Measurements from ENCODE around the gene SGCA.

Gene SGCA

GRCh38 chr17:50207315-50207714 is 41.5 kb downstream of the SGCA start:
- no peak overlapping the region for H3K4me3 ChIP-seq (ENCODE audit: low read depth in 1 of 5, low read length in 5 of 5)
- H3K27ac ChIP-seq (ENCODE audit: low read depth, low read length), result no peak overlapping the region
- no peaks in the 10 kb centered on the region for H3K9me3 ChIP-seq (ENCODE audit: control insufficient read depth in 5 of 5, low read length in 5 of 5)
- peaks cover 0 to 49% (median 41%) of the 10 kb centered on the region in 5 donors for H3K4me1 ChIP-seq (ENCODE audit: control insufficient read depth in 5 of 5, insufficient read depth in 5 of 5, low read length in 5 of 5)
- no peaks in the 10 kb centered on the region for H3K36me3 ChIP-seq (ENCODE audit: control insufficient read depth in 5 of 5, insufficient read depth in 5 of 5, low read length in 5 of 5)
- peaks cover 17 to 66% (median 55%) of the 10 kb centered on the region in 5 donors for H3K27me3 ChIP-seq (ENCODE audit: control insufficient read depth in 5 of 5, insufficient read depth in 4 of 5, low read length in 5 of 5)
- H3K9ac ChIP-seq (ENCODE audit: low read length in 5 of 5), result no peak overlapping the region

- Histone ChIP-seq H3K27me3 (ENCODE audit: control insufficient read depth in 5 of 5, insufficient read depth in 4 of 5, low read length in 5 of 5) (peaks cover 12 to 64% (median 50%) of the 10 kb centered on the region in 5 donors), H3K9ac (ENCODE audit: low read length in 5 of 5) (no peak overlapping the region), H3K27ac (ENCODE audit: low read depth, low read length) (no peak overlapping the region), H3K4me3 (ENCODE audit: low read depth in 1 of 5, low read length in 5 of 5) (no peak overlapping the region), H3K4me1 (ENCODE audit: control insufficient read depth in 5 of 5, insufficient read depth in 5 of 5, low read length in 5 of 5) (peaks cover 0 to 47% (median 38%) of the 10 kb centered on the region in 5 donors), H3K36me3 (ENCODE audit: control insufficient read depth in 5 of 5, insufficient read depth in 5 of 5, low read length in 5 of 5) (no peaks in the 10 kb centered on the region), H3K9me3 (ENCODE audit: control insufficient read depth in 5 of 5, low read length in 5 of 5) (no peaks in the 10 kb centered on the region)
Measured at GRCh38 chr17:50207792-50208567, 42.2 kb downstream of the SGCA start.

- H3K36me3 ChIP-seq (ENCODE audit: control insufficient read depth in 5 of 5, insufficient read depth in 5 of 5, low read length in 5 of 5), result no peaks in the 10 kb centered on the region
- no peak overlapping the region for H3K9ac ChIP-seq (ENCODE audit: low read length in 5 of 5)
- peak overlapping the region; percentile 6 for H3K27ac ChIP-seq (ENCODE audit: low read depth, low read length)
- H3K9me3 ChIP-seq (ENCODE audit: control insufficient read depth in 5 of 5, low read length in 5 of 5), result no peaks in the 10 kb centered on the region
- H3K27me3 ChIP-seq (ENCODE audit: control insufficient read depth in 5 of 5, insufficient read depth in 4 of 5, low read length in 5 of 5), result peaks cover 12 to 59% (median 44%) of the 10 kb centered on the region in 5 donors
- no peak overlapping the region for H3K4me3 ChIP-seq (ENCODE audit: low read depth in 1 of 5, low read length in 5 of 5)
- peaks cover 0 to 45% (median 32%) of the 10 kb centered on the region in 5 donors for H3K4me1 ChIP-seq (ENCODE audit: control insufficient read depth in 5 of 5, insufficient read depth in 5 of 5, low read length in 5 of 5)
Measured at GRCh38 chr17:50208611-50209061, 42.8 kb downstream of the SGCA start.

- Histone ChIP-seq H3K4me1 (ENCODE audit: control insufficient read depth in 5 of 5, insufficient read depth in 5 of 5, low read length in 5 of 5) (peaks cover 0 to 44% (median 31%) of the 10 kb centered on the region in 5 donors), H3K36me3 (ENCODE audit: control insufficient read depth in 5 of 5, insufficient read depth in 5 of 5, low read length in 5 of 5) (no peaks in the 10 kb centered on the region), H3K27ac (ENCODE audit: low read depth, low read length) (peak overlapping the region; percentile 6), H3K9ac (ENCODE audit: low read length in 5 of 5) (no peak overlapping the region), H3K9me3 (ENCODE audit: control insufficient read depth in 5 of 5, low read length in 5 of 5) (no peaks in the 10 kb centered on the region), H3K27me3 (ENCODE audit: control insufficient read depth in 5 of 5, insufficient read depth in 4 of 5, low read length in 5 of 5) (peaks cover 12 to 54% (median 41%) of the 10 kb centered on the region in 5 donors), H3K4me3 (ENCODE audit: low read depth in 1 of 5, low read length in 5 of 5) (no peak overlapping the region)
Measured at GRCh38 chr17:50209133-50209471, 43.3 kb downstream of the SGCA start.

GRCh38 chr17:50209472-50210239 is 43.9 kb downstream of the SGCA start:
- Histone ChIP-seq H3K4me3 (ENCODE audit: low read depth in 1 of 5, low read length in 5 of 5) (peak overlapping the region in 1 of 5 donors; percentile 32), H3K4me1 (ENCODE audit: control insufficient read depth in 5 of 5, insufficient read depth in 5 of 5, low read length in 5 of 5) (peaks cover 0 to 41% (median 26%) of the 10 kb centered on the region in 5 donors), H3K9ac (ENCODE audit: low read length in 5 of 5) (peak overlapping the region in 1 of 5 donors; percentile 28), H3K36me3 (ENCODE audit: control insufficient read depth in 5 of 5, insufficient read depth in 5 of 5, low read length in 5 of 5) (no peaks in the 10 kb centered on the region), H3K9me3 (ENCODE audit: control insufficient read depth in 5 of 5, low read length in 5 of 5) (no peaks in the 10 kb centered on the region), H3K27ac (ENCODE audit: low read depth, low read length) (peak overlapping the region; percentile 58), H3K27me3 (ENCODE audit: control insufficient read depth in 5 of 5, insufficient read depth in 4 of 5, low read length in 5 of 5) (peaks cover 9 to 51% (median 37%) of the 10 kb centered on the region in 5 donors)

GRCh38 chr17:50210240-50211225 is 44.7 kb downstream of the SGCA start:
- Histone ChIP-seq H3K4me3 (ENCODE audit: low read depth in 1 of 5, low read length in 5 of 5) (peak overlapping the region in 1 of 5 donors; percentile 32), H3K9me3 (ENCODE audit: control insufficient read depth in 5 of 5, low read length in 5 of 5) (no peaks in the 10 kb centered on the region), H3K9ac (ENCODE audit: low read length in 5 of 5) (peak overlapping the region in 2 of 5 donors; percentile 8 to 28), H3K27ac (ENCODE audit: low read depth, low read length) (peak overlapping the region; percentile 58), H3K4me1 (ENCODE audit: control insufficient read depth in 5 of 5, insufficient read depth in 5 of 5, low read length in 5 of 5) (peaks cover 0 to 39% (median 19%) of the 10 kb centered on the region in 5 donors), H3K36me3 (ENCODE audit: control insufficient read depth in 5 of 5, insufficient read depth in 5 of 5, low read length in 5 of 5) (no peaks in the 10 kb centered on the region), H3K27me3 (ENCODE audit: control insufficient read depth in 5 of 5, insufficient read depth in 4 of 5, low read length in 5 of 5) (peaks cover 9 to 51% (median 30%) of the 10 kb centered on the region in 5 donors)

- peaks cover 9 to 48% (median 29%) of the 10 kb centered on the region in 5 donors for H3K27me3 ChIP-seq (ENCODE audit: control insufficient read depth in 5 of 5, insufficient read depth in 4 of 5, low read length in 5 of 5)
- no peak overlapping the region for H3K9ac ChIP-seq (ENCODE audit: low read length in 5 of 5)
- H3K27ac ChIP-seq (ENCODE audit: low read depth, low read length), result peak overlapping the region; percentile 58
- peaks cover 0 to 34% (median 15%) of the 10 kb centered on the region in 5 donors for H3K4me1 ChIP-seq (ENCODE audit: control insufficient read depth in 5 of 5, insufficient read depth in 5 of 5, low read length in 5 of 5)
- no peaks in the 10 kb centered on the region for H3K36me3 ChIP-seq (ENCODE audit: control insufficient read depth in 5 of 5, insufficient read depth in 5 of 5, low read length in 5 of 5)
- H3K9me3 ChIP-seq (ENCODE audit: control insufficient read depth in 5 of 5, low read length in 5 of 5), result no peaks in the 10 kb centered on the region
- no peak overlapping the region for H3K4me3 ChIP-seq (ENCODE audit: low read depth in 1 of 5, low read length in 5 of 5)
Measured at GRCh38 chr17:50211249-50212120, 45.7 kb downstream of the SGCA start.

GRCh38 chr17:50212121-50212843 is 46.5 kb downstream of the SGCA start:
- peaks cover 0 to 31% (median 15%) of the 10 kb centered on the region in 5 donors for H3K4me1 ChIP-seq (ENCODE audit: control insufficient read depth in 5 of 5, insufficient read depth in 5 of 5, low read length in 5 of 5)
- H3K27ac ChIP-seq (ENCODE audit: low read depth, low read length), result no peak overlapping the region
- H3K9ac ChIP-seq (ENCODE audit: low read length in 5 of 5), result no peak overlapping the region

More at GRCh38 chr17:50212121-50212843, 46.5 kb downstream of the SGCA start:
- Histone ChIP-seq H3K27me3 (ENCODE audit: control insufficient read depth in 5 of 5, insufficient read depth in 4 of 5, low read length in 5 of 5) (peaks cover 9 to 43% (median 26%) of the 10 kb centered on the region in 5 donors), H3K9me3 (ENCODE audit: control insufficient read depth in 5 of 5, low read length in 5 of 5) (no peaks in the 10 kb centered on the region), H3K4me3 (ENCODE audit: low read depth in 1 of 5, low read length in 5 of 5) (no peak overlapping the region), H3K36me3 (ENCODE audit: control insufficient read depth in 5 of 5, insufficient read depth in 5 of 5, low read length in 5 of 5) (no peaks in the 10 kb centered on the region)

Data from subcutaneous abdominal adipose tissue (tissue), 5 donors.